RWPE1 (cell line): ENCODE results near the gene MIPEP.

Experiments used
- CTCF ChIA-PET: fragments of 350-600 bp; sonication (Branson Sonifier 250); formaldehyde crosslinking; extraction: SDS; loops from one replicate; lab custom pipeline; 2021; lab: Yijun Ruan, JAX
- POLR2A ChIA-PET: fragments of 400-600 bp; formaldehyde crosslinking; extraction: SDS; loops from one replicate; lab custom pipeline; 2020; ENCODE audit warnings: antibody characterized with exemption; ENCODE audit not compliant: low non-redundant PET; lab: Yijun Ruan, JAX
- DNase-seq: peaks from one replicate; pipeline ENCODE4 v3.0.0; 2012; ENCODE audit warnings: low spot score
- H3K27ac ChIP-seq: fragments of 450-650 bp; 2 replicates; pipeline ENCODE4 v1.5.1; 2017
- CTCF ChIP-seq: fragments of 450-650 bp; conservative IDR thresholded peaks from 2 replicates; pipeline ENCODE4 v1.5.1; 2017; ENCODE audit warnings: low read depth, mild to moderate bottlenecking

The MIPEP gene

GRCh38 chr13:23743278-23744076 is 145.7 kb downstream of the MIPEP start:
- CTCF ChIA-PET: interaction anchor here (0.6 to 1.0 kb wide), 2 partner anchors 28 to 178 kb away, joined by 3 to 4 read pairs; no protein-coding TSS in a partner anchor
- H3K27ac ChIP-seq: no peak overlapping the region
- DNase-seq: no peak
- POLR2A ChIA-PET: no interaction called here
- no peak for TF ChIP-seq CTCF

DNA sequence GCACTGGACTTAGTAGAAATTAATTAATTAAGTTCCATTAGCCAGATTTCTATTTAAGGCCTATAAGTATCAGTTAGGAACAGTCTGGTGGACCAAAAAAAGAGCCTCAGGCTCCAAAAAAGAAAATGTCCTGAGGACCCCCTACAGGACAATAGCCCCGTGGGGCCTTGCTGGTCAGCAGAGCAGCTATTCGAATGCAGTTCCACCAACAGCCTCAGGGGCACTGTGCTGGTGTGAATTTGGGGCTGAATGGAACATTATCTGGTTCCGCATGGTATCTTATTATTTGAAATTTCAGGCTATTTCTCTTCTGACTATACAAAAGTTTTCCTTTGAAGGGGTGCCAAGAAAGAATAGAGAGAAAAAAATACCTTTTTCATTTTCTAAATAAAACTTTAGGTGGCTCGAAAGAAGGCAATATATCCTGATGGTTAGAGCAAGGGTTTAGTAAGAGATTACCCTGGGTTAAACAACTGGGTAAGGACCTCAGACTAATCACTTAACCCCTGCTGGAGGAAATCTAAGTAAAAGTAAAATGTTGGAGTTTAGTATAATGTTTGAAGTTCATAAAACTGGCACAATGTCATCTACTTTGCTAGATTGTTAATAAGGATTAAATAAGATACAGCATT is 147.2 kb downstream of the MIPEP start:
- CTCF ChIA-PET: interaction anchor here (0.6 to 1.1 kb wide), 2 partner anchors 37 to 148 kb away, joined by 3 to 4 read pairs; no protein-coding TSS in a partner anchor
- POLR2A ChIA-PET: no interaction called here
- H3K27ac ChIP-seq: no peak overlapping the region
- peak; percentile 13 for DNase-seq
- peak; percentile 23; the same call in 1 of the 2 replicates for TF ChIP-seq CTCF

DNA sequence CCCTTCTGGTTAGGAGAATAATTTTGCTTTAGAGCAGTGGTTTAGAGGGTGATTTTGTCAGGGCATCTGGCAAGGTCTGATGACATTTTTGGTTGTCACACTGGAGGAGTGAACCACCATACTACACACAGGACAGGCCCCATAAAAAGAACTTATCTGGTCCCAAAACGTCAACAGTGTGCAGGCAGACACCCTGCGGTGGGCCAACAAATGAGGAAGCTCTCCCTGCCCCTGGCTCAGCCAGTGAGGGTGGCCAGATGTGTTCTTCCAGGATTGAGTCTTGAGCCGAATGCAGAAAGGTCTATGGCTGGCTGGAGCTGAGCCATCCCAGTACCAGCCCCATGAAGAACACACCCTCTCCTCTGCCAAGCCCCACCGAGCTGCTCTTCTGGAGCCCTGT is 149.2 kb downstream of the MIPEP start:
- no peak for DNase-seq
- ChIA-PET POLR2A (no interaction called here), CTCF (no interaction called here)
- no peak for TF ChIP-seq CTCF
- no peak overlapping the region for H3K27ac ChIP-seq

DNA sequence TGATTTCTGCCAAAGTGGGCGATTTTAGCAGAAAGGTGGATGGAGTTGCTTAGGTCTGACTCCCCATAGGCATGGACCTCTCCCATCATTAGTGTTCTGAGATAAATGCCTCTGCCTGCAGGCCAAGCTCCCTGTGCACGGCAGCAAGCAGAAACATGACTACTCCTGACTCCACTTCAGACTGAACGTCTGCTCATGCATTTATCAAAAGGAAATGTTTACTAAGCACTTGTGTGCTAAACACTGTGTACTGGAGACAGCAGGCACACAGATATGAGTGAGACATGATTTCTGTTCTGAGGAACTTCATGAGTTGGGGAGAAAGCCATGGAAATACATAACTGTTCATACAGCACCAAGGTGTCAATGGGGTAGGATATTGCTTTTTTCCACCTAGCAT is 149.6 kb downstream of the MIPEP start:
- DNase-seq: no peak
- no peak for TF ChIP-seq CTCF
- CTCF ChIA-PET: no interaction called here
- no peak overlapping the region for H3K27ac ChIP-seq
- POLR2A ChIA-PET: no interaction called here

DNA sequence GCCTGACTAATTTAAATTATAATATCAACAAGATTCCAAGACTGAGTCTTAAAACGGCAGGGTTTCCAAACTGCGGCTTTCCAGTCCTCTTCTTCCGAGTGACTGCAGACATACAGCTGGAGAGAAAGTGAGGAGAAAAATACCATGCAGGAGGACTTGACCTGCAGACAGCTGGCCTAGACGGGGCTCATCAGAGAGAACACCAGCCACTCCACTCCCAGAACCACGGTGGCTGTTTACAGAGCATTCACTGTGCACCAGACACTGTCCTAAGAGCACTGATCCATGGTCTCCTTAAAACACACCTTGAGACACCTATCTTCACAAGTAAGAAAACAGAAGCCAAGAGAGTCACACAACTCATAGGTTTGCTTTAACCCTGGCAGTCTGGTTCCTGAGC is 152.7 kb downstream of the MIPEP start:
- no peak for TF ChIP-seq CTCF
- DNase-seq: no peak
- ChIA-PET POLR2A (no interaction called here), CTCF (interaction anchor here (0.7 kb wide), 1 partner anchor 92 kb away, joined by 3 read pairs; no protein-coding TSS in a partner anchor)
- no peak overlapping the region for H3K27ac ChIP-seq

GRCh38 chr13:23735329-23735728 is 153.9 kb downstream of the MIPEP start:
- CTCF ChIA-PET: interaction anchor here (0.6 kb wide), 1 partner anchor 92 kb away, joined by 4 read pairs; no protein-coding TSS in a partner anchor
- no peak overlapping the region for H3K27ac ChIP-seq
- DNase-seq: no peak
- TF ChIP-seq CTCF: no peak
- POLR2A ChIA-PET: no interaction called here
